Endothelial cell of umbilical vein (primary cell): ENCODE data around the gene ACTMAP. TPM values are rescaled to one million over a fixed set of nuclear protein-coding genes. Genes with fewer than 3 reads are reported as not detected.

Experiments
- BruUV-seq: library from RNA; stranded (reverse); fragments of 400-500 nt; replicated peaks from 2 replicates; lab custom pipeline; 2021; lab: Mats Ljungman, UMichigan
- CTCF ChIA-PET: fragments of 300-600, 350-600 bp; sonication (Branson Sonifier 250); formaldehyde crosslinking; loops from one replicate; lab custom pipeline; 2021; ENCODE audit warnings: antibody characterized with exemption, inconsistent platforms; lab: Charles Lee
- POLR2A ChIA-PET: fragments of 300-600, 350-600 bp; sonication (Branson Sonifier 250); formaldehyde crosslinking; loops from one replicate; lab custom pipeline; 2021; ENCODE audit warnings: antibody characterized with exemption, inconsistent platforms; lab: Charles Lee
- DNase-seq: peaks from one replicate; pipeline ENCODE4 v3.0.0-alpha.2; 2011; ENCODE audit warnings: low read depth, low spot score
- FAIRE-seq: peaks from 2 replicates; lab custom pipeline; 2011; peaks lifted over from hg19 to GRCh38; lab: Jason Lieb, UNC
- H2AFZ ChIP-seq: 2 replicates; pipeline ENCODE4 v1.6.0; 2012; ENCODE audit warnings: low read depth, low read length, control low read depth, inconsistent platforms
- H3K27ac ChIP-seq: 2 replicates; pipeline ENCODE4 v1.5.1; 2011; ENCODE audit warnings: low read depth, mild to moderate bottlenecking, control low read depth, low read length, moderate library complexity; ENCODE audit not compliant: insufficient read depth
- H3K27me3 ChIP-seq, 2 experiments: 2 replicates each; pipeline versions ENCODE4 v1.6.0 to v1.6.1; 2011; ENCODE audit warnings: low read length in 2 of 2, mixed read lengths in 1 of 2; ENCODE audit not compliant: control insufficient read depth in 2 of 2, insufficient read depth in 2 of 2
- H3K36me3 ChIP-seq, 2 experiments: 2 replicates in 1 of 2; 3 replicates in 1 of 2; pipeline ENCODE4 v1.5.1; 2011; ENCODE audit warnings: low read length in 2 of 2, mild to moderate bottlenecking in 1 of 2, moderate library complexity in 1 of 2; ENCODE audit not compliant: control insufficient read depth in 2 of 2, insufficient read depth in 2 of 2; ENCODE audit errors: extremely low read depth in 1 of 2
- H3K4me1 ChIP-seq: 3 replicates; pipeline ENCODE4 v1.5.1; 2011; ENCODE audit warnings: mild to moderate bottlenecking, low read length; ENCODE audit not compliant: control insufficient read depth, insufficient read depth; ENCODE audit errors: extremely low read depth
- H3K4me2 ChIP-seq: 2 replicates; pipeline ENCODE4 v1.6.1; 2011; ENCODE audit warnings: low read length, control low read depth, mixed read lengths; ENCODE audit not compliant: insufficient read depth
- H3K4me3 ChIP-seq, 3 experiments: fragments of 200-600 bp in 1 of 3; sonication (generic), shearing (Covaris generic) in 1 of 3; replicated peaks in 1 of 3; 2 replicates each; pipeline ENCODE4 v1.5.1; 2011 to 2016; ENCODE audit warnings: control low read depth in 3 of 3, low read length in 3 of 3, mild to moderate bottlenecking in 2 of 3, inconsistent platforms in 1 of 3, low read depth in 1 of 3, moderate library complexity in 1 of 3; ENCODE audit not compliant: insufficient read depth in 1 of 3
- H3K79me2 ChIP-seq: 2 replicates; pipeline ENCODE4 v1.6.0; 2012; ENCODE audit warnings: low read length, inconsistent platforms; ENCODE audit not compliant: control insufficient read depth, insufficient read depth
- H3K9ac ChIP-seq: replicated peaks from 2 replicates; pipeline ENCODE3; 2011; ENCODE audit warnings: low read length, control low read depth; ENCODE audit not compliant: insufficient read depth; ENCODE audit errors: extremely low read depth
- H3K9me1 ChIP-seq: replicated peaks from 3 replicates; pipeline ENCODE4 v1.6.0; 2011; ENCODE audit warnings: mild to moderate bottlenecking, low read length; ENCODE audit not compliant: control insufficient read depth, insufficient read depth; ENCODE audit errors: extremely low read depth
- H3K9me3 ChIP-seq: replicated peaks from 2 replicates; pipeline ENCODE4 v1.5.1; 2012; ENCODE audit warnings: low read length, inconsistent platforms; ENCODE audit not compliant: control insufficient read depth, insufficient read depth
- H4K20me1 ChIP-seq: replicated peaks from 2 replicates; pipeline ENCODE3; 2011; ENCODE audit warnings: mild to moderate bottlenecking, low read length; ENCODE audit not compliant: control insufficient read depth, insufficient read depth; ENCODE audit errors: extremely low read depth
- EZH2 ChIP-seq: IDR thresholded peaks from 2 replicates; pipeline ENCODE4 v1.6.1; 2012; ENCODE audit warnings: borderline replicate concordance, low read depth, mild to moderate bottlenecking, moderate library complexity, low read length, inconsistent platforms; ENCODE audit not compliant: severe bottlenecking
- FOS ChIP-seq: IDR thresholded peaks from 2 replicates; pipeline ENCODE4 v1.6.1; 2011; ENCODE audit warnings: mild to moderate bottlenecking, low read length, moderate library complexity, borderline replicate concordance; ENCODE audit not compliant: insufficient read depth
- GATA2 ChIP-seq: IDR thresholded peaks from 2 replicates; pipeline ENCODE4 v1.7.0; 2011; ENCODE audit warnings: low read depth, mild to moderate bottlenecking, moderate library complexity, mixed read lengths, low read length; ENCODE audit not compliant: insufficient read length, insufficient read depth
- JUN ChIP-seq: IDR thresholded peaks from 2 replicates; pipeline ENCODE4 v1.6.1; 2011; ENCODE audit warnings: borderline replicate concordance, low read depth; ENCODE audit not compliant: insufficient read length, insufficient read depth
- MYC ChIP-seq: IDR thresholded peaks from one replicate; pipeline ENCODE4 v1.6.1; 2011; ENCODE audit warnings: mild to moderate bottlenecking, low read depth, low read length
- POLR2A ChIP-seq: IDR thresholded peaks from 2 replicates; pipeline ENCODE4 v1.6.1; 2012; ENCODE audit warnings: low read depth, mild to moderate bottlenecking, control low read depth, low read length
- POLR2AphosphoS5 ChIP-seq: IDR thresholded peaks from 2 replicates; pipeline ENCODE4 v1.6.1; 2012; ENCODE audit warnings: low read depth, mild to moderate bottlenecking, control low read depth, low read length, moderate library complexity; ENCODE audit not compliant: insufficient read depth
- dilution Hi-C: fragments of 300-500 bp; cut with MboI; formaldehyde crosslinking; loops from one replicate; pipeline ENCODE4 v1.15.0; 2019; ENCODE audit warnings: low sequenced_read_pairs; ENCODE audit not compliant: extremely low pct_ligation_motif_present
- intact Hi-C: fragments of 100-400 bp; cut with micrococcal nuclease; formaldehyde crosslinking; loops from one replicate; pipeline ENCODE4 v1.10.0; 2022
- polyA plus RNA-seq, 4 experiments: library from polyadenylated mRNA; depleted of rRNA in 3 of 4; stranded (reverse) in 3 of 4; unstranded in 1 of 4; fragments of >200 nt; gene quantifications; 2 replicates each; pipeline versions ENCODE4 v1.2.1 to v1.2.3, GENCODE V29; 2011 to 2012; ENCODE audit warnings: missing spikeins in 1 of 4
- small RNA-seq: library from RNA; depleted of rRNA; stranded (forward); fragments of <200 nt; gene quantifications from one replicate; pipeline ENCODE3, GENCODE V24; 2012; ENCODE audit warnings: low replicate concordance, low read depth; ENCODE audit not compliant: insufficient read depth, insufficient read length
- total RNA-seq: library from RNA; stranded (reverse); gene quantifications from 2 replicates; pipeline ENCODE4 v1.2.3, GENCODE V29; 2021
- TF ChIP-seq, protein P1 (sequence below), 2 donors: IDR thresholded peaks; 1 replicate in 1 of 2; 2 replicates in 1 of 2; pipeline ENCODE4 v1.5.1; 2011; ENCODE audit warnings: low read length in 2 of 2, mild to moderate bottlenecking in 2 of 2, moderate library complexity in 2 of 2, control low read depth in 1 of 2, inconsistent platforms in 1 of 2, low read depth in 1 of 2; ENCODE audit not compliant: insufficient read depth in 1 of 2; ENCODE audit errors: extremely low read depth in 1 of 2
- TF ChIP-seq, protein P2 (sequence below): IDR thresholded peaks from 2 replicates; pipeline ENCODE4 v1.6.1; 2011; ENCODE audit not compliant: insufficient read depth, insufficient read length

Gene ACTMAP
- total and polyA plus RNA-seq, 2 donors (not counting 3 experiments of a cell fraction or from before 2014, with no cell fraction given) = 5.2 to 9.1 TPM

GRCh38 chr19:40691421-40692211, 58.7 kb downstream of the ACTMAP start:
- Histone ChIP-seq H3K4me1 (peaks cover 13% of the 10 kb centered on the region), H3K9me1 (no peaks in the 10 kb centered on the region), H3K27me3 (no peaks in the 10 kb centered on the region), H3K9me3 (no peaks in the 10 kb centered on the region), H3K36me3 (peaks cover 0 to 3% of the 10 kb centered on the region in 2 experiments), H4K20me1 (no peaks in the 10 kb centered on the region), H3K4me2 (peak overlapping the region; percentile 78), H3K9ac (peak overlapping the region; percentile 82), H3K4me3 (no peak overlapping the region), H2AFZ (no peak overlapping the region), H3K27ac (peak overlapping the region; percentile 91), H3K79me2 (peaks cover 27% of the 10 kb centered on the region)
- CTCF ChIA-PET = interaction anchor here (0.8 to 1.7 kb wide), 6 partner anchors 10 to 115 kb away, joined by 3 to 5 read pairs (median 4); no protein-coding TSS in a partner anchor
- FAIRE-seq (peak; percentile 38), DNase-seq (no peak)
- dilution Hi-C loops = no loop called here
- no TSS peak for BruUV-seq
- TF ChIP-seq GATA2 (no peak), JUN (no peak), MYC (no peak), FOS (no peak), EZH2 (no peak), POLR2A (no peak), POLR2AphosphoS5 (no peak)
- TF ChIP-seq, protein P1, sequence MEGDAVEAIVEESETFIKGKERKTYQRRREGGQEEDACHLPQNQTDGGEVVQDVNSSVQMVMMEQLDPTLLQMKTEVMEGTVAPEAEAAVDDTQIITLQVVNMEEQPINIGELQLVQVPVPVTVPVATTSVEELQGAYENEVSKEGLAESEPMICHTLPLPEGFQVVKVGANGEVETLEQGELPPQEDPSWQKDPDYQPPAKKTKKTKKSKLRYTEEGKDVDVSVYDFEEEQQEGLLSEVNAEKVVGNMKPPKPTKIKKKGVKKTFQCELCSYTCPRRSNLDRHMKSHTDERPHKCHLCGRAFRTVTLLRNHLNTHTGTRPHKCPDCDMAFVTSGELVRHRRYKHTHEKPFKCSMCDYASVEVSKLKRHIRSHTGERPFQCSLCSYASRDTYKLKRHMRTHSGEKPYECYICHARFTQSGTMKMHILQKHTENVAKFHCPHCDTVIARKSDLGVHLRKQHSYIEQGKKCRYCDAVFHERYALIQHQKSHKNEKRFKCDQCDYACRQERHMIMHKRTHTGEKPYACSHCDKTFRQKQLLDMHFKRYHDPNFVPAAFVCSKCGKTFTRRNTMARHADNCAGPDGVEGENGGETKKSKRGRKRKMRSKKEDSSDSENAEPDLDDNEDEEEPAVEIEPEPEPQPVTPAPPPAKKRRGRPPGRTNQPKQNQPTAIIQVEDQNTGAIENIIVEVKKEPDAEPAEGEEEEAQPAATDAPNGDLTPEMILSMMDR (IDR thresholded peaks at IDR 0.05; ENCODE audit: extremely low read depth in 1 of 2, insufficient read depth in 1 of 2, low read depth in 1 of 2, low read length in 2 of 2) = no peak
- TF ChIP-seq, protein P2, sequence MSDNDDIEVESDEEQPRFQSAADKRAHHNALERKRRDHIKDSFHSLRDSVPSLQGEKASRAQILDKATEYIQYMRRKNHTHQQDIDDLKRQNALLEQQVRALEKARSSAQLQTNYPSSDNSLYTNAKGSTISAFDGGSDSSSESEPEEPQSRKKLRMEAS = no peak
- intact Hi-C loops = no loop called here
- POLR2A ChIA-PET = interaction anchor here (1.2 kb wide), 1 partner anchor 59 kb away, joined by 3 read pairs; the partner anchor contains the start of genes ACTMAP and SNRPA

Small RNAs within 50 kb of the gene (small RNA-seq; reads per million reads assigned to genes)
- gene RNU6-195P = not detected

Other genes with a start within 250 kb of the ACTMAP start
- gene SHKBP1, start 173.6 kb downstream of the ACTMAP start, total RNA-seq = 100 and 106 TPM in 2 replicates
- gene SHKBP1, start 173.6 kb downstream of the ACTMAP start, polyA plus RNA-seq = 113 and 171 TPM in 2 replicates
- gene LTBP4, start 149.1 kb downstream of the ACTMAP start, total RNA-seq = 38.0 and 67.4 TPM in 2 replicates
- gene LTBP4, start 149.1 kb downstream of the ACTMAP start, polyA plus RNA-seq = 25.9 and 31.4 TPM in 2 replicates
- 46.7 and 47.4 TPM in 2 replicates for gene NUMBL, start 59.8 kb downstream of the ACTMAP start, total RNA-seq
- 21.5 and 31.5 TPM in 2 replicates for gene NUMBL, start 59.8 kb downstream of the ACTMAP start, polyA plus RNA-seq
- gene COQ8B, start 33.6 kb downstream of the ACTMAP start, total RNA-seq = 15.3 and 19.2 TPM in 2 replicates
- gene COQ8B, start 33.6 kb downstream of the ACTMAP start, polyA plus RNA-seq = 16.2 and 21.5 TPM in 2 replicates
- gene ITPKC, start 33.4 kb downstream of the ACTMAP start, total RNA-seq = 16.1 and 16.9 TPM in 2 replicates
- gene ITPKC, start 33.4 kb downstream of the ACTMAP start, polyA plus RNA-seq = 7.2 and 7.3 TPM in 2 replicates
- gene SNRPA, start 726 bp upstream of the ACTMAP start, total RNA-seq = 131 and 139 TPM in 2 replicates
- 84.6 and 109 TPM in 2 replicates for gene SNRPA, start 726 bp upstream of the ACTMAP start, polyA plus RNA-seq
- not detected in 2 replicates for gene MIA, start 25.0 kb upstream of the ACTMAP start, total RNA-seq
- gene MIA, start 25.0 kb upstream of the ACTMAP start, polyA plus RNA-seq = 0.32 TPM in 1 of 2 replicates, not detected in the other
- gene RAB4B, start 27.8 kb upstream of the ACTMAP start, total RNA-seq = 31.4 and 33.6 TPM in 2 replicates
- gene RAB4B, start 27.8 kb upstream of the ACTMAP start, polyA plus RNA-seq = 61.0 and 65.8 TPM in 2 replicates
- gene EGLN2, start 48.7 kb upstream of the ACTMAP start, total RNA-seq = 147 and 152 TPM in 2 replicates
- gene EGLN2, start 48.7 kb upstream of the ACTMAP start, polyA plus RNA-seq = 118 and 124 TPM in 2 replicates
- gene CYP2A6, start 100.0 kb upstream of the ACTMAP start, total RNA-seq = not detected in 2 replicates
- not detected in 2 replicates for gene CYP2A6, start 100.0 kb upstream of the ACTMAP start, polyA plus RNA-seq
- not detected in 2 replicates for gene CYP2A7, start 131.8 kb upstream of the ACTMAP start, total RNA-seq
- not detected in 2 replicates for gene CYP2A7, start 131.8 kb upstream of the ACTMAP start, polyA plus RNA-seq
- gene CYP2B6, start 240.8 kb upstream of the ACTMAP start, total RNA-seq = not detected in 2 replicates
- not detected in 2 replicates for gene CYP2B6, start 240.8 kb upstream of the ACTMAP start, polyA plus RNA-seq